Astrocyte (in vitro differentiated cells and primary cell): ENCODE measurements around the gene TTYH1.

Experiments
- EZH2 ChIP-seq: IDR thresholded peaks from 2 replicates; pipeline ENCODE4 v1.6.1; 2012; ENCODE audit warnings: mild to moderate bottlenecking, low read length, inconsistent platforms; ENCODE audit not compliant: insufficient read depth
- TF ChIP-seq, protein P1 (sequence below): IDR thresholded peaks from 2 replicates; pipeline ENCODE4 v1.5.1; 2011; ENCODE audit warnings: low read depth, mild to moderate bottlenecking, inconsistent platforms, low read length, moderate library complexity; ENCODE audit not compliant: insufficient read depth

GRCh38 chr19:54434873-54435214 lies 19.6 kb downstream of the TTYH1 start:
- TF ChIP-seq, protein P1, sequence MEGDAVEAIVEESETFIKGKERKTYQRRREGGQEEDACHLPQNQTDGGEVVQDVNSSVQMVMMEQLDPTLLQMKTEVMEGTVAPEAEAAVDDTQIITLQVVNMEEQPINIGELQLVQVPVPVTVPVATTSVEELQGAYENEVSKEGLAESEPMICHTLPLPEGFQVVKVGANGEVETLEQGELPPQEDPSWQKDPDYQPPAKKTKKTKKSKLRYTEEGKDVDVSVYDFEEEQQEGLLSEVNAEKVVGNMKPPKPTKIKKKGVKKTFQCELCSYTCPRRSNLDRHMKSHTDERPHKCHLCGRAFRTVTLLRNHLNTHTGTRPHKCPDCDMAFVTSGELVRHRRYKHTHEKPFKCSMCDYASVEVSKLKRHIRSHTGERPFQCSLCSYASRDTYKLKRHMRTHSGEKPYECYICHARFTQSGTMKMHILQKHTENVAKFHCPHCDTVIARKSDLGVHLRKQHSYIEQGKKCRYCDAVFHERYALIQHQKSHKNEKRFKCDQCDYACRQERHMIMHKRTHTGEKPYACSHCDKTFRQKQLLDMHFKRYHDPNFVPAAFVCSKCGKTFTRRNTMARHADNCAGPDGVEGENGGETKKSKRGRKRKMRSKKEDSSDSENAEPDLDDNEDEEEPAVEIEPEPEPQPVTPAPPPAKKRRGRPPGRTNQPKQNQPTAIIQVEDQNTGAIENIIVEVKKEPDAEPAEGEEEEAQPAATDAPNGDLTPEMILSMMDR, result no peak
- TF ChIP-seq EZH2, result no peak
